Thyroid gland (tissue), 4 donors: ENCODE results near the gene RUNDC1. TPM values are rescaled to one million over a fixed set of nuclear protein-coding genes. Genes with fewer than 3 reads are reported as not detected.

Source experiments
- DNase-seq, 2 donors: peaks; one replicate each; pipeline ENCODE4 v3.0.0-alpha.2; 2019
- H3K27ac ChIP-seq, 3 donors: fragments of 200-600 bp; sonication (generic); 1 replicate in 2 of 3; 2 replicates in 1 of 3; pipeline ENCODE4 v1.5.1; 2016 to 2019; ENCODE audit warnings: mild to moderate bottlenecking in 1 of 3, moderate library complexity in 1 of 3
- H3K27me3 ChIP-seq: fragments of 200-600 bp; sonication (generic); one replicate; pipeline ENCODE4 v1.5.1; 2019
- H3K36me3 ChIP-seq, 2 donors: fragments of 200-600 bp; sonication (generic); one replicate each; pipeline ENCODE4 v1.5.1; 2016 to 2019
- H3K4me1 ChIP-seq, 2 donors: fragments of 200-600 bp; sonication (generic); one replicate each; pipeline ENCODE4 v1.5.1; 2017 to 2019
- H3K4me3 ChIP-seq, 3 donors: fragments of 200-600 bp; sonication (generic); replicated peaks in 1 of 3; 1 replicate in 2 of 3; 2 replicates in 1 of 3; pipeline ENCODE4 v1.5.1; 2016; ENCODE audit warnings: mild to moderate bottlenecking in 1 of 3
- H3K9me3 ChIP-seq: fragments of 200-600 bp; sonication (generic); one replicate; pipeline ENCODE4 v1.5.1; 2017
- CTCF ChIP-seq, 6 experiments: fragments of 200-600 bp in 3 of 6; fragments of 450-650 bp in 3 of 6; sonication (generic) in 3 of 6; IDR thresholded peaks; one replicate each; pipeline ENCODE4 v1.5.1; 2016 to 2019; ENCODE audit warnings: antibody characterized with exemption in 6 of 6, mild to moderate bottlenecking in 2 of 6, inconsistent platforms in 1 of 6, moderate library complexity in 1 of 6
- POLR2A ChIP-seq, 2 donors: fragments of 450-650 bp; IDR thresholded peaks; one replicate each; pipeline ENCODE4 v1.6.1; 2017; ENCODE audit warnings: antibody characterized with exemption in 2 of 2, mild to moderate bottlenecking in 2 of 2, moderate library complexity in 1 of 2
- WGBS, 2 donors: methylation state at CpG; one replicate each; pipeline ENCODE4 v1.1.5; 2017; 5-methylcytosine and 5-hydroxymethylcytosine counted together
- intact Hi-C: fragments of 100-400 bp; cut with DNase I; formaldehyde crosslinking; loops from one replicate; pipeline ENCODE4 v1.15.1; 2023
- total RNA-seq, 4 donors: library from RNA; depleted of rRNA; stranded (reverse); fragments of >200 nt; gene quantifications; one replicate each; pipeline ENCODE4 v1.2.3, GENCODE V29; 2016

Gene RUNDC1
- total RNA-seq, 4 donors from 2014 or later: 25.8 to 31.9 (median 28.4) TPM

- WGBS, 2 donors: 95% methylated on average over 13 of the region's 13 CpGs
- TF ChIP-seq POLR2A (IDR thresholded peaks at IDR 0.05): no peak
- TF ChIP-seq CTCF (IDR thresholded peaks at IDR 0.05): no peak
- H3K4me3 ChIP-seq: no peak overlapping the region
- H3K27ac ChIP-seq: no peak overlapping the region
- H3K36me3 ChIP-seq: peaks cover 31 to 48% of the 10 kb centered on the region in 2 donors
- H3K9me3 ChIP-seq: no peaks in the 10 kb centered on the region
- no peaks in the 10 kb centered on the region for H3K27me3 ChIP-seq
- DNase-seq: no peak
- intact Hi-C loops: no loop called here
- peaks cover 11 to 13% of the 10 kb centered on the region in 2 donors for H3K4me1 ChIP-seq
Observed at GRCh38 chr17:42950044-42950783, 30.2 kb upstream of the RUNDC1 start.

DNA sequence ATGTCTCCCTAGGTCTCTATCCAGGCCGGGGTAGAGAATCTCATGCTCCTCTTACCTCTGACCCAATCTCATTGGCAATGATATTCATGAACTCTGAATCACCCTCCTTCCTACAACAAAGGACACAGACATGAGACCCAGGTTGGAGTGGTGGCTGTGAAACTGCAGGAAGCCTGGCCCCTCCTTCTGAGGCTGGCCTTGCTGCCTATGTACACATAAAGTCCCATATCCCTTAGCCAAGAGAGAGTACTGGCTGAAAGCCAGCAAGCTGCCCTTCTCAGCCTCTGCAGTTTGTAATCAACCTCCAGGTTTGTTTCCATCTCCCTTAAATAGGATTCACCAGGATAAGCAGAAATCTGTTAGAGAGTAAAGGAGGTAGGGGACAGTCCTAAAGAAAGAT is 26.7 kb upstream of the RUNDC1 start:
- peaks cover 56 to 72% of the 10 kb centered on the region in 2 donors for H3K36me3 ChIP-seq
- intact Hi-C loops: no loop called here
- no peaks in the 10 kb centered on the region for H3K4me1 ChIP-seq

GRCh38 chr17:42964161-42964932 is 16.0 kb upstream of the RUNDC1 start, which contains the start of gene AARSD1:
AARSD1 (minus strand) TSS chr17:42964454; CDS start chr17:42964440, 14 bp downstream.
- H3K4me1 ChIP-seq: peaks cover 12 to 14% of the 10 kb centered on the region in 2 donors
- TF ChIP-seq CTCF (IDR thresholded peaks at IDR 0.05) (peak in 1 of 6 experiments; percentile 25), POLR2A (IDR thresholded peaks at IDR 0.05) (peak; percentile 33 to 80)
- 1 to 2% methylated on average over 36 to 42 of the region's 43 CpGs for WGBS, 2 donors
- H3K27me3 ChIP-seq: no peaks in the 10 kb centered on the region
- no peaks in the 10 kb centered on the region for H3K9me3 ChIP-seq
- H3K27ac ChIP-seq: peak within 1 kb of the TSS; percentile 87 to 97 (median 91)
- intact Hi-C loops: no loop called here
- peak within 1 kb of the TSS; percentile 51 to 58 (median 56) for H3K4me3 ChIP-seq
- H3K36me3 ChIP-seq: peaks cover 9 to 20% of the 10 kb centered on the region in 2 donors
- peak; percentile 92 to 93 for DNase-seq

More for the DNA sequence above, 26.7 kb upstream of the RUNDC1 start:
- no peaks in the 10 kb centered on the region for H3K9me3 ChIP-seq
- 91 to 92% methylated on average over 1 of the region's 1 CpG for WGBS, 2 donors
- TF ChIP-seq POLR2A (IDR thresholded peaks at IDR 0.05): no peak
- TF ChIP-seq CTCF (IDR thresholded peaks at IDR 0.05): no peak
- H3K27ac ChIP-seq: no peak overlapping the region
- H3K4me3 ChIP-seq: no peak overlapping the region
- no peak for DNase-seq
- H3K27me3 ChIP-seq: no peaks in the 10 kb centered on the region

- Histone ChIP-seq H3K36me3 (no peaks in the 10 kb centered on the region), H3K27me3 (no peaks in the 10 kb centered on the region), H3K4me3 (no peak overlapping the region), H3K9me3 (no peaks in the 10 kb centered on the region), H3K4me1 (peaks cover 12 to 19% of the 10 kb centered on the region in 2 donors), H3K27ac (peak overlapping the region in 2 of 3 donors; percentile 34 to 45)
- WGBS, 2 donors: 76 to 98% methylated on average over 1 of the region's 1 CpG
- no peak for DNase-seq
- TF ChIP-seq POLR2A (IDR thresholded peaks at IDR 0.05) (no peak), CTCF (IDR thresholded peaks at IDR 0.05) (no peak)
- intact Hi-C loops: no loop called here
Observed at GRCh38 chr17:42967925-42968324, 12.4 kb upstream of the RUNDC1 start.
